GM18873 (cell line): ENCODE results near the gene KCNH2.
"Not testable (repeated sequence)": the region's sequence is repeated elsewhere in the genome, so short reads cannot be mapped to it uniquely, and the experiment has no call there.

Source experiments
- ATAC-seq: cut with Tn5 transposase; IDR thresholded peaks from one replicate; pipeline ENCODE4 v1.9.1; 2021; ENCODE audit warnings: mild to moderate bottlenecking, moderate library complexity, moderate number of reproducible peaks; ENCODE audit not compliant: unreplicated experiment, low FRiP score

The KCNH2 gene

GRCh38 chr7:151013356-151013732, 35.2 kb upstream of the KCNH2 start:
- ATAC-seq: no peak

GRCh38 chr7:151012911-151013347, 34.8 kb upstream of the KCNH2 start:
- ATAC-seq: no peak

GRCh38 chr7:151012031-151012692, 34.0 kb upstream of the KCNH2 start:
- ATAC-seq: no peak

GRCh38 chr7:151011616-151012015, 33.5 kb upstream of the KCNH2 start:
- ATAC-seq: not testable (repeated sequence)

GRCh38 chr7:151011097-151011409, 32.9 kb upstream of the KCNH2 start:
- ATAC-seq: no peak

GRCh38 chr7:151010307-151011096, 32.4 kb upstream of the KCNH2 start:
- ATAC-seq: no peak

- ATAC-seq: no peak
These were observed 31.9 kb upstream of the KCNH2 start for GRCh38 chr7:151010037-151010306.

- ATAC-seq: no peak
These were observed 31.4 kb upstream of the KCNH2 start for GRCh38 chr7:151009327-151010036.

- peak; percentile 69 for ATAC-seq
These were observed 30.6 kb upstream of the KCNH2 start for GRCh38 chr7:151008511-151009323.

GRCh38 chr7:151008143-151008510, 30.0 kb upstream of the KCNH2 start:
- ATAC-seq: no peak

- ATAC-seq: no peak
These were observed 29.4 kb upstream of the KCNH2 start for GRCh38 chr7:151007469-151007898.

- ATAC-seq: no peak
These were observed 28.6 kb upstream of the KCNH2 start for GRCh38 chr7:151006590-151007300.

GRCh38 chr7:151005566-151005965, 27.4 kb upstream of the KCNH2 start:
- ATAC-seq: no peak

- no peak for ATAC-seq
These were observed 25.5 kb upstream of the KCNH2 start for GRCh38 chr7:151003572-151003971.

- no peak for ATAC-seq
These were observed 23.4 kb upstream of the KCNH2 start for GRCh38 chr7:151001546-151001945.

- ATAC-seq: no peak
These were observed 22.9 kb upstream of the KCNH2 start for GRCh38 chr7:151000897-151001495.

- ATAC-seq: no peak
These were observed 21.5 kb upstream of the KCNH2 start for GRCh38 chr7:150999497-151000230.

- ATAC-seq: no peak
These were observed 20.9 kb upstream of the KCNH2 start for GRCh38 chr7:150999001-150999400.

GRCh38 chr7:150998341-150998740, 20.2 kb upstream of the KCNH2 start:
- ATAC-seq: no peak
